ENCODE results near the gene CT47B1. TPM values are rescaled to one million over a fixed set of nuclear protein-coding genes. Genes with fewer than 3 reads are reported as not detected.

Gene CT47B1
- total and polyA plus RNA-seq, 2 donors (not counting 3 experiments of a cell fraction or from before 2014, with no cell fraction given), result not detected

DNA sequence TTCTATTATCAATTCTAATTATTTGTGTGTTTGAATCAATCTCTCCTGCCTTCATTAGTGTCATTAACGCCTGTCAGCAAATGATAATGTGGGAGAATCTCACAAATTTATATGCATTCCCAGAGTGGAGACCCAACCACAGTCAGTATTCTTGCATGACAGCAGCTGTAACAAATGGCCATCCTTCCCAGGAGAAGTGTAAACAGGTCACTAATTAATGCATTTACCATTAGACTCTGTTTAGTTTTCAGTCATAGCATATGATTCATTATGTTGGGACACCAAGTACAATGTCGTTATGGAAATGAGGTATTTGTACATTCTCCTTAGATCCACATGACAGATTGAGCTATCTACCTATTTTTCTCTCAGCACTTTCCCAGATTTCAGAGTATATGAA, 50.5 kb downstream of the CT47B1 start:
- POLR2A ChIA-PET, result no interaction called here
- no peak for FAIRE-seq
- no peak for DNase-seq (ENCODE audit: low read depth, low spot score)
- Histone ChIP-seq H3K9me1 (replicated peaks; ENCODE audit: control insufficient read depth, extremely low read depth, insufficient read depth, low read length) (no peaks in the 10 kb centered on the region), H3K36me3 (ENCODE audit: control insufficient read depth in 2 of 2, extremely low read depth in 1 of 2, insufficient read depth in 2 of 2, low read length in 2 of 2) (no peaks in the 10 kb centered on the region), H3K4me3 (replicated peaks in 1 of 3; ENCODE audit: insufficient read depth in 1 of 3, low read depth in 1 of 3, low read length in 3 of 3) (no peak overlapping the region), H3K9me3 (replicated peaks; ENCODE audit: control insufficient read depth, insufficient read depth, low read length) (no peaks in the 10 kb centered on the region), H3K9ac (replicated peaks; ENCODE audit: extremely low read depth, insufficient read depth, low read length) (no peak overlapping the region), H3K27ac (ENCODE audit: insufficient read depth, low read depth, low read length) (no peak overlapping the region), H3K4me2 (ENCODE audit: insufficient read depth, low read length) (no peak overlapping the region), H3K79me2 (ENCODE audit: control insufficient read depth, insufficient read depth, low read length) (no peaks in the 10 kb centered on the region), H3K27me3 (ENCODE audit: control insufficient read depth in 2 of 2, insufficient read depth in 2 of 2, low read length in 2 of 2) (no peaks in the 10 kb centered on the region), H4K20me1 (replicated peaks; ENCODE audit: control insufficient read depth, extremely low read depth, insufficient read depth, low read length) (no peaks in the 10 kb centered on the region), H3K4me1 (ENCODE audit: control insufficient read depth, extremely low read depth, insufficient read depth, low read length) (no peaks in the 10 kb centered on the region), H2AFZ (ENCODE audit: low read depth, low read length) (no peak overlapping the region)
- dilution Hi-C loops (cut with MboI; ENCODE audit: extremely low pct_ligation_motif_present, low sequenced_read_pairs) (no loop called here), intact Hi-C loops (cut with micrococcal nuclease) (no loop called here)
- CTCF ChIA-PET, result no interaction called here
- TF ChIP-seq POLR2A (IDR thresholded peaks at IDR 0.05; ENCODE audit: low read depth, low read length) (no peak), POLR2AphosphoS5 (IDR thresholded peaks at IDR 0.05; ENCODE audit: insufficient read depth, low read depth, low read length) (no peak), GATA2 (IDR thresholded peaks at IDR 0.05; ENCODE audit: insufficient read depth, insufficient read length, low read depth, low read length) (no peak), EZH2 (IDR thresholded peaks at IDR 0.05; ENCODE audit: borderline replicate concordance, low read depth, low read length, severe bottlenecking) (no peak), FOS (IDR thresholded peaks at IDR 0.05; ENCODE audit: borderline replicate concordance, insufficient read depth, low read length) (no peak), MYC (IDR thresholded peaks at IDR 0.05; ENCODE audit: low read depth, low read length) (no peak), JUN (IDR thresholded peaks at IDR 0.05; ENCODE audit: borderline replicate concordance, insufficient read depth, insufficient read length, low read depth) (no peak)
- TF ChIP-seq, protein P1, sequence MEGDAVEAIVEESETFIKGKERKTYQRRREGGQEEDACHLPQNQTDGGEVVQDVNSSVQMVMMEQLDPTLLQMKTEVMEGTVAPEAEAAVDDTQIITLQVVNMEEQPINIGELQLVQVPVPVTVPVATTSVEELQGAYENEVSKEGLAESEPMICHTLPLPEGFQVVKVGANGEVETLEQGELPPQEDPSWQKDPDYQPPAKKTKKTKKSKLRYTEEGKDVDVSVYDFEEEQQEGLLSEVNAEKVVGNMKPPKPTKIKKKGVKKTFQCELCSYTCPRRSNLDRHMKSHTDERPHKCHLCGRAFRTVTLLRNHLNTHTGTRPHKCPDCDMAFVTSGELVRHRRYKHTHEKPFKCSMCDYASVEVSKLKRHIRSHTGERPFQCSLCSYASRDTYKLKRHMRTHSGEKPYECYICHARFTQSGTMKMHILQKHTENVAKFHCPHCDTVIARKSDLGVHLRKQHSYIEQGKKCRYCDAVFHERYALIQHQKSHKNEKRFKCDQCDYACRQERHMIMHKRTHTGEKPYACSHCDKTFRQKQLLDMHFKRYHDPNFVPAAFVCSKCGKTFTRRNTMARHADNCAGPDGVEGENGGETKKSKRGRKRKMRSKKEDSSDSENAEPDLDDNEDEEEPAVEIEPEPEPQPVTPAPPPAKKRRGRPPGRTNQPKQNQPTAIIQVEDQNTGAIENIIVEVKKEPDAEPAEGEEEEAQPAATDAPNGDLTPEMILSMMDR (IDR thresholded peaks at IDR 0.05; ENCODE audit: extremely low read depth in 1 of 2, insufficient read depth in 1 of 2, low read depth in 1 of 2, low read length in 2 of 2), result no peak
- TF ChIP-seq, protein P2, sequence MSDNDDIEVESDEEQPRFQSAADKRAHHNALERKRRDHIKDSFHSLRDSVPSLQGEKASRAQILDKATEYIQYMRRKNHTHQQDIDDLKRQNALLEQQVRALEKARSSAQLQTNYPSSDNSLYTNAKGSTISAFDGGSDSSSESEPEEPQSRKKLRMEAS (IDR thresholded peaks at IDR 0.05; ENCODE audit: insufficient read depth, insufficient read length), result no peak
- BruUV-seq (replicated peaks), result no TSS peak
